Epithelial cell of proximal tubule (primary cell): Measurements from ENCODE around the gene CNOT8. TPM values are rescaled to one million over a fixed set of nuclear protein-coding genes. Genes with fewer than 3 reads are reported as not detected.

ENCODE experiments used
- DNase-seq: peaks from one replicate; pipeline ENCODE4 v3.0.0-alpha.2; 2011; ENCODE audit warnings: low read depth
- H3K4me3 ChIP-seq: 2 replicates; pipeline ENCODE4 v1.5.1; 2011; ENCODE audit warnings: low read depth, mild to moderate bottlenecking, low read length
- total RNA-seq: library from RNA; depleted of rRNA; stranded (reverse); fragments of >200 nt; gene quantifications from 2 replicates; pipeline ENCODE4 v1.2.3, GENCODE V29; 2015
- TF ChIP-seq, protein P1 (sequence below): conservative IDR thresholded peaks from 2 replicates; pipeline ENCODE4 v1.5.1; 2012; ENCODE audit warnings: low read depth, mild to moderate bottlenecking, low read length

The CNOT8 gene
- total RNA-seq, 1 donor from 2014 or later = 74.7 TPM

DNA sequence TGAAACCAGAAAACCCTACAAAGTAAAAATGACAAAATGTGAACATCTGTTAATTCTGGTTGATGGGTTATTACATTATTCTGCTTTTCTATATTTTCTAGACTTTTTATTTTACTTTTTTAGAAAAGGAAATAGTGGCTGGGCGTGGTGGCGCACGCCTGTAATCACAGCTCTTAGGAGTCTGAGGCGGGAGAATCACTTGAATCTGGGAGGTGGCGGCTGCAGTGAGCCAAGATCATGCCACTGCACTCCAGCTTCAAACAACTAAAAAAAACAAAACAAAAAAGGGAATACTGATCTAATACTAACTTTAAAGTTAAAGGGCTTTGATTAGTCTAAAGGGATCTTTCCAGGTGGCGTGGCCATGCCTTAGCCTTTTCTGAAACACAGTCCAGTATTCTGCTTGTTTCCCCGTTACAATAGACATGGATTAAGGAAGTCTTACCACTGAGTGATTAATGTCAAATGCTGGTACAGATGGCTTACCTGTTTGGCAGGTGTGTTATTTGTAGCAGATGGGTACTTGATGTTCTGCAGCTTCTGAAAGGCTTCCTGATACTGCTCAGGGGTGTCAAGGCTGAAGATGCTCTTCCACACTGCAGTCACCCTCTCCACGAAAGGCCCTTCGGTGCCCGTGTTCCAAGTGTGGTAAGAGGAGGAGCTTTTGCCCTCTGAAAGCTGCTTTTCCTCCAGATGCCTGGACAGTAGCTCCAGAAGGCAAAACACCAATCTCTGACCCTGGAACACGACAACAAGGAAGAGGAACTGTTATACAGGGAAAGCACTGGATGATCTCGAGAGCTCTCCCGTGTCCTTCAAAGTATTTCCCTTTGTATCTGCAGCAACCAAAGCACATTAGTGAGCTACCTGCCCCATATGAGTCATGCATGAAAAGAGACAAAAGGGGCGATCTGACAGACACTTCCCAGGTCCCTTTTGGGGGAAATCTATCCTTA lies 37.5 kb downstream of the CNOT8 start:
- TF ChIP-seq, protein P1, sequence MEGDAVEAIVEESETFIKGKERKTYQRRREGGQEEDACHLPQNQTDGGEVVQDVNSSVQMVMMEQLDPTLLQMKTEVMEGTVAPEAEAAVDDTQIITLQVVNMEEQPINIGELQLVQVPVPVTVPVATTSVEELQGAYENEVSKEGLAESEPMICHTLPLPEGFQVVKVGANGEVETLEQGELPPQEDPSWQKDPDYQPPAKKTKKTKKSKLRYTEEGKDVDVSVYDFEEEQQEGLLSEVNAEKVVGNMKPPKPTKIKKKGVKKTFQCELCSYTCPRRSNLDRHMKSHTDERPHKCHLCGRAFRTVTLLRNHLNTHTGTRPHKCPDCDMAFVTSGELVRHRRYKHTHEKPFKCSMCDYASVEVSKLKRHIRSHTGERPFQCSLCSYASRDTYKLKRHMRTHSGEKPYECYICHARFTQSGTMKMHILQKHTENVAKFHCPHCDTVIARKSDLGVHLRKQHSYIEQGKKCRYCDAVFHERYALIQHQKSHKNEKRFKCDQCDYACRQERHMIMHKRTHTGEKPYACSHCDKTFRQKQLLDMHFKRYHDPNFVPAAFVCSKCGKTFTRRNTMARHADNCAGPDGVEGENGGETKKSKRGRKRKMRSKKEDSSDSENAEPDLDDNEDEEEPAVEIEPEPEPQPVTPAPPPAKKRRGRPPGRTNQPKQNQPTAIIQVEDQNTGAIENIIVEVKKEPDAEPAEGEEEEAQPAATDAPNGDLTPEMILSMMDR = no peak
- DNase-seq = no peak
- no peak overlapping the region for H3K4me3 ChIP-seq

DNA sequence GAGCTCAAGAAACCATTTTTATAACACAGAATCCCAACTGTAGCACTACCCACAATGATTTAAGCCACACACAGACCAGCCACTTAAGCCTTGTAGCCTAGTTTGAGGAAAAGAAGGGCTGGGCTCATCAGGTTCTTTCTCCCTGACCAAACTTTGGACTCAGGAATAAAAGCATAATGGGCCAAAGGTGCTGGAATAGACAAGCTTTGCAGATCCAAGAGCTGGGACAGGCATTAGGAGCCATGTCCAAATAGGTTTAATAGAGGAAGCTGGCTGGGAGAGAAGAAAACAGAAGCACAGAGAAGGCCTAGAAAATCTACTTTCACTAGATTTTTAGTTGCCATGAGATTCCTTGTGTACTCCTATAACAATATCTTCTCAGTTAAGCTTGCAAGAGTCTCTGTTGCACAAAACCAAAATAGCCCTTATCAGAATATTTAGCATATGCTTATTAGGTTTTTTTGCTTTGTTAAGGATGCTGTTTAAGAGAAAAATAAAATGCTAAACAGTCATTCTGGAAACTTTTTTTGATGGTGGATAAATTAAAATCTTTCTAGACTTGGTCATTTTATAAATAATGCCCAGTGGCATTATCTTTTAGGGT lies 38.2 kb downstream of the CNOT8 start:
- TF ChIP-seq, protein P1 = no peak
- DNase-seq = no peak
- no peak overlapping the region for H3K4me3 ChIP-seq

DNA sequence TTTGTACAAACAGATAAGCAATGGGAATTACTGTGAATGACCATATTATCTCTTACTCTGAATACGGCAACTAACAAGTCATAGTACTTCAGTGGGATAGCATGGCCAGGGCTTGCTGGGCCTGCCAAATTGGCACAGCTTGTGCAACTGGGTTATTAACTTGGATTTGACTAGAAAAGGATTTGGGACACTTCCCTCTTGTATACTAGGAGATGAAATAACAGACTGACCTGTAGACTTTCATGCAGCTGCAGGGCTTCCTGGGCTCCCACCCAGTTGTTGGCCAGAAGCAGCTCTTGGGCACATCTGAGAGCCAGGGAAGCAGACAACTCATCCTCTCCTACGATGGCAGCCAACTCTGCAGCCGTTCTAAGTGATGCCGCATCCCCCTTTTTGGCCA lies 39.8 kb downstream of the CNOT8 start:
- no peak overlapping the region for H3K4me3 ChIP-seq
- no peak for DNase-seq
- TF ChIP-seq, protein P1 = no peak

DNA sequence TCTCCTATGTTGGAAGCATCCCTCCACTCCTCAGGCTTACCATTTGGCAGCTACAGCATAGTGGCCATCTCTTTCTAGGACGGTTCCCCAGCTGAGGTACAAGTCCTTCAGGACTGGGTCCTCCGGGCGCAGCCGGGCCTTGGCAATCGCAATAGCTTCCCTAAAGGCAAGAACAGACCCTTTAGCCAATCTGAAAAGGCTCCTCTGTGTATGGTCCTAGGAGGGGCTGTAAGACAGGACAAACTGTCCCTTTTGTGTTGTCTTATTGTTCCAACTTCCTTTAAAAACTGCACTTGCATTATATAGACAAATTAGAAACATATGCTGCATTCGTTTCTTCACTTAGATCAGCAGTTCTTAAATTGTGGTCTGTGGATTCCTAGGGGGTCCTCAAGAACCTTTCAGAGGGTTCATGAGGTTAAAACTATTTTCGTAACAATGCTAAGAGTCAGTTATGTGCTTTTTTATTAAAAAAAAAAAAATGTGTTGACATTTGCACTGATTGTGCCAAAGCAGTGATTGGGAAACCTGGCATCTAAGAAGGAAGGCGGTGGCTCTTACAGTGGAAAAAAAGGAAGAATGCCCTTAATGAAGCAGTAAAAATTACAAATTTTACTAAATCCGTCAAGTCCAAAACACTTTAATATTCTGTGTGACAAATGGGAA lies 40.9 kb downstream of the CNOT8 start:
- DNase-seq = no peak
- no peak overlapping the region for H3K4me3 ChIP-seq
- TF ChIP-seq, protein P1 = no peak

DNA sequence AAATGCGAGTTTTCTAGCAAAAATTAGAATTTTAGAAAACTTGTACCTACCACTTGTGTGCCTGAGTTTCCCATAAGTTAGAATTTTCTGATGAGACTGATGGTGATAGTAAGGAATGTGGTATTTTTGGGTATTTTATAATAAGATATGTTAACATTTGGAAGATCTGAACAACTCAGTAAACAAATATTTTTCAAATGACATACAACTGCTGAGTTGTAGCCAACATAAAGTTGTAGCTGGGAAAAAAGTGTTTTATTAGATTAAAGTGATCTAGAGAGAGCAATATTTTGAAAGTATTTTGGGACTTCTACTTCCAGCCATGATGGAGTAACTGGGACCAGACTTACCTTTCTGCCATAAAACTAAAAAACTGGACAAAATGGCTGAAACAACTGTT lies 41.6 kb downstream of the CNOT8 start:
- no peak for DNase-seq
- H3K4me3 ChIP-seq = no peak overlapping the region
- TF ChIP-seq, protein P1 = no peak

DNA sequence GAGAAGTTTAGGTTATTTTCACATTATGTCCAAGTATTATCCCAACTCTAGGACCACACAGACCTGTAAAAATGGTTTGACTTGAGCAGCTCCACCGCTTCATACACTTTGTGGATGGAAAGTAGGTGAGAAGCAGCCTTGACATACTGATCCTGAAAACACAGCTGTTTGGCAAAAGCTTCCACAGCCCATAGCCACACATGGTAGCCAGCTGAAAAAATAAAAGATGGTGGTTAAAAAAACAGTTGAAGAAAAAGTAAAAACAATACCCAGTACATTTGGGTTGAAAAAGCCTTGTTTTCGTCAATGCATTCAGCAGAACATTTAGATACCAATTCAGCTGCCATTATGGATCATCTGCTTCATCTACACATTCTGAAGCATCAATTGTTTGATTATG lies 42.8 kb downstream of the CNOT8 start:
- TF ChIP-seq, protein P1 = no peak
- no peak overlapping the region for H3K4me3 ChIP-seq
- DNase-seq = no peak
